ENCODE results near the gene SUPT4H1. TPM values are rescaled to one million over a fixed set of nuclear protein-coding genes. Genes with fewer than 3 reads are reported as not detected.

Gene SUPT4H1
- total and polyA plus RNA-seq, 3 donors from 2014 or later: 59.3 to 98.5 (median 64.4) TPM

- TF ChIP-seq POLR2A (IDR thresholded peaks at IDR 0.05) (no peak), CTCF (IDR thresholded peaks at IDR 0.05) (no peak)
- no peaks in the 10 kb centered on the region for H3K27me3 ChIP-seq
- H3K27ac ChIP-seq: no peak overlapping the region
- H3K9me3 ChIP-seq: no peaks in the 10 kb centered on the region
- H3K4me1 ChIP-seq: no peaks in the 10 kb centered on the region
- peak; percentile 9 for DNase-seq
- no peak overlapping the region for H3K4me3 ChIP-seq
- no peaks in the 10 kb centered on the region for H3K36me3 ChIP-seq (ENCODE audit: low read depth, missing control alignments)
- intact Hi-C loops (cut with DNase I; ENCODE audit: low total_unique reads): no loop called here
- WGBS, 2 donors: 88 to 90% methylated on average over 13 to 23 of the region's 23 CpGs
Observed at GRCh38 chr17:58312021-58312630, 39.9 kb downstream of the SUPT4H1 start.

GRCh38 chr17:58311429-58311894 is 40.5 kb downstream of the SUPT4H1 start:
- no peak overlapping the region for H3K27ac ChIP-seq
- H3K4me3 ChIP-seq: no peak overlapping the region
- TF ChIP-seq POLR2A (IDR thresholded peaks at IDR 0.05) (no peak), CTCF (IDR thresholded peaks at IDR 0.05) (no peak)
- no peaks in the 10 kb centered on the region for H3K4me1 ChIP-seq
- H3K9me3 ChIP-seq: no peaks in the 10 kb centered on the region
- DNase-seq: peak; percentile 6
- H3K36me3 ChIP-seq (ENCODE audit: low read depth, missing control alignments): no peaks in the 10 kb centered on the region
- no peaks in the 10 kb centered on the region for H3K27me3 ChIP-seq
- intact Hi-C loops (cut with DNase I; ENCODE audit: low total_unique reads): no loop called here
- WGBS, 2 donors: 97 to 100% methylated on average over 1 to 9 of the region's 9 CpGs

- DNase-seq: peak; percentile 10
- Histone ChIP-seq H3K27ac (no peak overlapping the region), H3K9me3 (no peaks in the 10 kb centered on the region), H3K4me3 (no peak overlapping the region), H3K4me1 (no peaks in the 10 kb centered on the region), H3K36me3 (ENCODE audit: low read depth, missing control alignments) (no peaks in the 10 kb centered on the region), H3K27me3 (no peaks in the 10 kb centered on the region)
- WGBS, 2 donors: 91 to 97% methylated on average over 16 to 20 of the region's 23 CpGs
- intact Hi-C loops (cut with DNase I; ENCODE audit: low total_unique reads): no loop called here
- no peak for TF ChIP-seq CTCF (IDR thresholded peaks at IDR 0.05)
- TF ChIP-seq POLR2A (IDR thresholded peaks at IDR 0.05): no peak
Observed at GRCh38 chr17:58310511-58311428, 41.2 kb downstream of the SUPT4H1 start.

- H3K36me3 ChIP-seq (ENCODE audit: low read depth, missing control alignments): no peaks in the 10 kb centered on the region
- intact Hi-C loops (cut with DNase I; ENCODE audit: low total_unique reads): no loop called here
Observed at GRCh38 chr17:58309918-58310259, 42.1 kb downstream of the SUPT4H1 start.

More at GRCh38 chr17:58309918-58310259, 42.1 kb downstream of the SUPT4H1 start:
- peak; percentile 6 for DNase-seq
- Histone ChIP-seq H3K27me3 (no peaks in the 10 kb centered on the region), H3K27ac (no peak overlapping the region), H3K4me1 (no peaks in the 10 kb centered on the region), H3K4me3 (no peak overlapping the region), H3K9me3 (no peaks in the 10 kb centered on the region)
- 76 to 78% methylated on average over 5 of the region's 5 CpGs for whole genome bisulfite sequencing, 2 donors
- TF ChIP-seq POLR2A (IDR thresholded peaks at IDR 0.05): no peak

Data from testis (tissue), 3 donors.